Gastrocnemius medialis (tissue), 4 donors: Measurements from ENCODE around the gene GMPR.

Source experiments
- CTCF ChIP-seq, 5 experiments: fragments of 450-650 bp in 3 of 5; fragments of 200-600 bp in 2 of 5; sonication (generic) in 2 of 5; IDR thresholded peaks in 4 of 5; conservative IDR thresholded peaks in 1 of 5; 1 replicate in 4 of 5; 2 replicates in 1 of 5; pipeline ENCODE4 v1.5.1; 2016 to 2019; ENCODE audit warnings: antibody characterized with exemption in 5 of 5, mild to moderate bottlenecking in 3 of 5, moderate library complexity in 3 of 5
- POLR2A ChIP-seq, 2 donors: fragments of 450-650 bp; IDR thresholded peaks; one replicate each; pipeline ENCODE4 v1.6.1; 2017; ENCODE audit warnings: antibody characterized with exemption in 2 of 2, mild to moderate bottlenecking in 2 of 2, moderate library complexity in 2 of 2

- no peak for TF ChIP-seq CTCF (IDR thresholded peaks at IDR 0.05 in 4 of 5, conservative IDR thresholded peaks at IDR 0.05 in 1 of 5)
- no peak for TF ChIP-seq POLR2A (IDR thresholded peaks at IDR 0.05)
These were observed 75.3 kb downstream of the GMPR start for GRCh38 chr6:16313732-16314131.
